Esophagus (tissue), 2 donors: ENCODE data around the gene SLC39A6. TPM values are rescaled to one million over a fixed set of nuclear protein-coding genes. Genes with fewer than 3 reads are reported as not detected.

Experiments used
- polyA plus RNA-seq, 2 donors: library from polyadenylated mRNA; stranded (reverse); fragments of 200-250 nt; gene quantifications; one replicate each; pipeline ENCODE4 v1.2.3, GENCODE V29; 2013
- donor health status: healthy with polysubstance abuse.
- donor health status: Bipolar disorder and iron deficiency.

The SLC39A6 gene
- polyA plus RNA-seq, 2 donors: 2.8 to 11.9 TPM

Other genes starting within 250 kb of the SLC39A6 start
- gene RPRD1A, start 61.8 kb downstream of the SLC39A6 start, polyA plus RNA-seq: 10 to 100 TPM; 14.8 to 15.0 TPM
- gene ELP2, start 559 bp upstream of the SLC39A6 start, polyA plus RNA-seq: 10 to 100 TPM; 22.7 to 40.3 TPM
- gene MOCOS, start 58.2 kb upstream of the SLC39A6 start, polyA plus RNA-seq: 1 to 10 TPM; 1.2 to 4.2 TPM
- gene FHOD3, start 168.4 kb upstream of the SLC39A6 start, polyA plus RNA-seq: 10 to 100 TPM in 1 of 2 donors, 1 to 10 TPM in 1; 3.7 to 11.1 TPM